Measurements from ENCODE around the gene GNAO1. TPM values are rescaled to one million over a fixed set of nuclear protein-coding genes. Genes with fewer than 3 reads are reported as not detected.
A peak's percentile ranks its signal among the peaks of the same experiment; 100 is the strongest.

The GNAO1 gene
- total RNA-seq, 4 donors from 2014 or later, result 0.50 to 1.5 (median 0.66) TPM

- Histone ChIP-seq H3K9me3 (no peaks in the 10 kb centered on the region), H3K27me3 (no peaks in the 10 kb centered on the region), H3K4me3 (no peak overlapping the region), H3K4me1 (no peaks in the 10 kb centered on the region), H3K27ac (no peak overlapping the region), H3K36me3 (no peaks in the 10 kb centered on the region)
- intact Hi-C loops (cut with DNase I), result no loop called here
- WGBS, 2 donors, result 89 to 90% methylated on average over 2 of the region's 2 CpGs
- no peak for DNase-seq
- TF ChIP-seq CTCF (IDR thresholded peaks at IDR 0.05), result no peak
- no peak for TF ChIP-seq POLR2A (IDR thresholded peaks at IDR 0.05)
Measured at GRCh38 chr16:56279914-56280313, 88.6 kb downstream of the GNAO1 start.

GRCh38 chr16:56281249-56281805 is 90.0 kb downstream of the GNAO1 start:
- H3K36me3 ChIP-seq, result no peaks in the 10 kb centered on the region
- intact Hi-C loops (cut with DNase I), result no loop called here
- H3K27ac ChIP-seq, result no peak overlapping the region
- no peak overlapping the region for H3K4me3 ChIP-seq
- TF ChIP-seq POLR2A (IDR thresholded peaks at IDR 0.05) (no peak), CTCF (IDR thresholded peaks at IDR 0.05) (peak in 1 of 6 experiments; percentile 21)
- H3K27me3 ChIP-seq, result no peaks in the 10 kb centered on the region
- no peaks in the 10 kb centered on the region for H3K9me3 ChIP-seq
- 72% methylated on average over 2 of the region's 2 CpGs for WGBS, 2 donors
- DNase-seq, result no peak
- H3K4me1 ChIP-seq, result no peaks in the 10 kb centered on the region

- no peak for DNase-seq
- no peaks in the 10 kb centered on the region for H3K36me3 ChIP-seq
- H3K4me3 ChIP-seq, result no peak overlapping the region
- H3K27ac ChIP-seq, result no peak overlapping the region
- TF ChIP-seq POLR2A (IDR thresholded peaks at IDR 0.05) (no peak), CTCF (IDR thresholded peaks at IDR 0.05) (no peak)
- no peaks in the 10 kb centered on the region for H3K9me3 ChIP-seq
- no peaks in the 10 kb centered on the region for H3K4me1 ChIP-seq
- no peaks in the 10 kb centered on the region for H3K27me3 ChIP-seq
- intact Hi-C loops (cut with DNase I), result no loop called here
- WGBS, 2 donors, result 88 to 89% methylated on average over 3 of the region's 3 CpGs
Measured at GRCh38 chr16:56282451-56282850, 91.2 kb downstream of the GNAO1 start.

GRCh38 chr16:56284521-56284920 is 93.2 kb downstream of the GNAO1 start:
- H3K4me3 ChIP-seq, result no peak overlapping the region
- 79 to 92% methylated on average over 2 of the region's 2 CpGs for WGBS, 2 donors
- TF ChIP-seq CTCF (IDR thresholded peaks at IDR 0.05), result no peak
- TF ChIP-seq POLR2A (IDR thresholded peaks at IDR 0.05), result no peak
- H3K27me3 ChIP-seq, result no peaks in the 10 kb centered on the region
- H3K27ac ChIP-seq, result no peak overlapping the region
- H3K36me3 ChIP-seq, result no peaks in the 10 kb centered on the region
- H3K4me1 ChIP-seq, result no peaks in the 10 kb centered on the region
- no peak for DNase-seq
- intact Hi-C loops (cut with DNase I), result no loop called here
- no peaks in the 10 kb centered on the region for H3K9me3 ChIP-seq

GRCh38 chr16:56286809-56287208 is 95.5 kb downstream of the GNAO1 start:
- WGBS, 2 donors, result 55 to 68% methylated on average over 2 to 3 of the region's 7 CpGs
- DNase-seq, result no peak
- no peaks in the 10 kb centered on the region for H3K36me3 ChIP-seq
- H3K4me1 ChIP-seq, result no peaks in the 10 kb centered on the region
- H3K9me3 ChIP-seq, result no peaks in the 10 kb centered on the region
- intact Hi-C loops (cut with DNase I), result no loop called here
- H3K27me3 ChIP-seq, result no peaks in the 10 kb centered on the region
- no peak for TF ChIP-seq POLR2A (IDR thresholded peaks at IDR 0.05)
- TF ChIP-seq CTCF (IDR thresholded peaks at IDR 0.05), result no peak
- H3K27ac ChIP-seq, result no peak overlapping the region
- H3K4me3 ChIP-seq, result no peak overlapping the region

Data from esophagus squamous epithelium (tissue), 5 donors.